A673 (cell line): ENCODE data around the gene OPRL1.

Experiments
- EZH2 ChIP-seq: fragments of 200-600 bp; sonication (generic); IDR thresholded peaks from 2 replicates; pipeline ENCODE4 v1.6.1; 2017; ENCODE audit warnings: borderline replicate concordance, low read depth, mild to moderate bottlenecking, mixed read lengths, antibody characterized with exemption, low read length; ENCODE audit not compliant: poor library complexity, severe bottlenecking
- TF ChIP-seq, protein P1 (sequence below): fragments of 300-800, 200-600 bp; sonication (generic); conservative IDR thresholded peaks from 2 replicates; pipeline ENCODE4 v1.5.1; 2017; ENCODE audit warnings: low read depth, mild to moderate bottlenecking, antibody characterized with exemption, low read length, moderate library complexity, mixed read lengths

- TF ChIP-seq, protein P1, sequence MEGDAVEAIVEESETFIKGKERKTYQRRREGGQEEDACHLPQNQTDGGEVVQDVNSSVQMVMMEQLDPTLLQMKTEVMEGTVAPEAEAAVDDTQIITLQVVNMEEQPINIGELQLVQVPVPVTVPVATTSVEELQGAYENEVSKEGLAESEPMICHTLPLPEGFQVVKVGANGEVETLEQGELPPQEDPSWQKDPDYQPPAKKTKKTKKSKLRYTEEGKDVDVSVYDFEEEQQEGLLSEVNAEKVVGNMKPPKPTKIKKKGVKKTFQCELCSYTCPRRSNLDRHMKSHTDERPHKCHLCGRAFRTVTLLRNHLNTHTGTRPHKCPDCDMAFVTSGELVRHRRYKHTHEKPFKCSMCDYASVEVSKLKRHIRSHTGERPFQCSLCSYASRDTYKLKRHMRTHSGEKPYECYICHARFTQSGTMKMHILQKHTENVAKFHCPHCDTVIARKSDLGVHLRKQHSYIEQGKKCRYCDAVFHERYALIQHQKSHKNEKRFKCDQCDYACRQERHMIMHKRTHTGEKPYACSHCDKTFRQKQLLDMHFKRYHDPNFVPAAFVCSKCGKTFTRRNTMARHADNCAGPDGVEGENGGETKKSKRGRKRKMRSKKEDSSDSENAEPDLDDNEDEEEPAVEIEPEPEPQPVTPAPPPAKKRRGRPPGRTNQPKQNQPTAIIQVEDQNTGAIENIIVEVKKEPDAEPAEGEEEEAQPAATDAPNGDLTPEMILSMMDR = no peak
- no peak for TF ChIP-seq EZH2
Observed at GRCh38 chr20:64113796-64114355, 34.0 kb downstream of the OPRL1 start.
